OCI-LY7 (cell line): ENCODE results near the gene KCNQ1. TPM values are rescaled to one million over a fixed set of nuclear protein-coding genes. Genes with fewer than 3 reads are reported as not detected.

Source experiments
- BruUV-seq: library from RNA; stranded (reverse); fragments of 400-500 nt; replicated peaks from 2 replicates; lab custom pipeline; 2021; lab: Mats Ljungman, UMichigan
- CTCF ChIA-PET: fragments of 300-600 bp; sonication (Branson Sonifier 250); formaldehyde crosslinking; loops from one replicate; lab custom pipeline; 2022; ENCODE audit warnings: antibody characterized with exemption; ENCODE audit not compliant: unreplicated experiment; lab: Charles Lee
- POLR2A ChIA-PET: fragments of 300-600 bp; sonication (Branson Sonifier 250); formaldehyde crosslinking; loops from one replicate; lab custom pipeline; 2022; ENCODE audit warnings: antibody characterized with exemption; lab: Charles Lee
- DNase-seq: peaks from one replicate; pipeline ENCODE4 v3.0.0-alpha.2; 2015; ENCODE audit warnings: low spot score
- H2AFZ ChIP-seq: fragments of 200-600 bp; sonication (generic), shearing (Covaris generic); 2 replicates; pipeline ENCODE4 v1.6.1; 2014; ENCODE audit warnings: mild to moderate bottlenecking, antibody characterized with exemption, low read length, moderate library complexity
- H3K27ac ChIP-seq: fragments of 200-600 bp; sonication (generic); 2 replicates; pipeline ENCODE4 v1.5.1; 2014; ENCODE audit warnings: mixed run types, low read depth, mild to moderate bottlenecking, moderate library complexity, low read length, inconsistent platforms; ENCODE audit not compliant: poor library complexity, severe bottlenecking
- H3K36me3 ChIP-seq: fragments of 200-600 bp; sonication (generic); 2 replicates; pipeline ENCODE4 v1.6.1; 2014; ENCODE audit warnings: mild to moderate bottlenecking, antibody characterized with exemption, low read length, moderate library complexity, mixed read lengths; ENCODE audit not compliant: insufficient read depth
- H3K4me1 ChIP-seq: fragments of 200-600 bp; sonication (generic); 2 replicates; pipeline ENCODE4 v1.5.1; 2014; ENCODE audit warnings: mild to moderate bottlenecking, low read length; ENCODE audit not compliant: insufficient read depth, poor library complexity, severe bottlenecking
- H3K4me2 ChIP-seq: fragments of 200-600 bp; sonication (generic); 2 replicates; pipeline ENCODE4 v1.6.1; 2014; ENCODE audit warnings: mild to moderate bottlenecking, low read length
- H3K4me3 ChIP-seq: fragments of 200-600 bp; sonication (generic); 2 replicates; pipeline ENCODE4 v1.5.1; 2014; ENCODE audit warnings: mild to moderate bottlenecking, low read depth, low read length; ENCODE audit not compliant: poor library complexity, severe bottlenecking
- H3K79me2 ChIP-seq: fragments of 200-600 bp; sonication (generic); 2 replicates; pipeline ENCODE4 v1.6.1; 2016; ENCODE audit warnings: low read depth, mild to moderate bottlenecking, low read length, moderate library complexity, mixed read lengths; ENCODE audit not compliant: insufficient read depth
- H3K9me2 ChIP-seq: fragments of 200-600 bp; sonication (generic); 2 replicates; pipeline ENCODE4 v1.6.1; 2016; ENCODE audit warnings: mild to moderate bottlenecking, low read length, mixed read lengths; ENCODE audit not compliant: insufficient read depth
- H3K9me3 ChIP-seq: fragments of 200-600 bp; sonication (generic); 2 replicates; pipeline ENCODE4 v1.6.1; 2014; ENCODE audit warnings: mild to moderate bottlenecking, mixed run types, low read length, mixed read lengths
- H4K20me1 ChIP-seq: fragments of 200-600 bp; sonication (generic); 2 replicates; pipeline ENCODE4 v1.6.1; 2014; ENCODE audit warnings: mild to moderate bottlenecking, antibody characterized with exemption, low read length, moderate library complexity, mixed read lengths; ENCODE audit not compliant: insufficient read depth
- CTCF ChIP-seq: fragments of 200-600 bp; sonication (generic); conservative IDR thresholded peaks from 2 replicates; pipeline ENCODE4 v1.5.1; 2014; ENCODE audit warnings: mild to moderate bottlenecking, antibody characterized with exemption, low read length, moderate library complexity, mixed read lengths
- intact Hi-C: fragments of 100-400 bp; cut with micrococcal nuclease; formaldehyde crosslinking; loops from one replicate; pipeline ENCODE4 v1.10.0; 2022; ENCODE audit not compliant: unreplicated experiment
- total RNA-seq, 2 experiments: library from RNA; depleted of rRNA in 1 of 2; stranded (reverse); fragments of >200 nt in 1 of 2; shearing (Covaris generic) in 1 of 2; gene quantifications; 2 replicates each; pipeline ENCODE4 v1.2.3, GENCODE V29; 2014 to 2022

The KCNQ1 gene
- total RNA-seq, 2 experiments from 2014 or later = 0.22 to 1.3 TPM

- Histone ChIP-seq H4K20me1 (no peaks in the 10 kb centered on the region), H3K9me2 (no peaks in the 10 kb centered on the region), H2AFZ (no peak overlapping the region), H3K27ac (no peak overlapping the region), H3K4me1 (no peaks in the 10 kb centered on the region), H3K36me3 (no peaks in the 10 kb centered on the region), H3K9me3 (no peaks in the 10 kb centered on the region), H3K4me3 (no peak overlapping the region), H3K79me2 (no peaks in the 10 kb centered on the region), H3K4me2 (no peak overlapping the region)
- CTCF ChIA-PET = no interaction called here
- BruUV-seq = no TSS peak
- no peak for DNase-seq
- intact Hi-C loops = loop anchor here (5.0 kb wide), 1 partner anchor 197 kb away; the partner anchor contains the start of gene CDKN1C
- TF ChIP-seq CTCF = no peak
- POLR2A ChIA-PET = interaction anchor here (0.6 kb wide), 1 partner anchor 10 kb away, joined by 3 read pairs; no protein-coding TSS in a partner anchor
These were observed 246.0 kb downstream of the KCNQ1 start for GRCh38 chr11:2690596-2691354.

- H3K9me3 ChIP-seq = no peaks in the 10 kb centered on the region
- H4K20me1 ChIP-seq = no peaks in the 10 kb centered on the region
- no peaks in the 10 kb centered on the region for H3K4me1 ChIP-seq
- no peaks in the 10 kb centered on the region for H3K9me2 ChIP-seq
- no peaks in the 10 kb centered on the region for H3K79me2 ChIP-seq
- ChIA-PET POLR2A (no interaction called here), CTCF (no interaction called here)
- no peak overlapping the region for H3K4me2 ChIP-seq
- no peaks in the 10 kb centered on the region for H3K36me3 ChIP-seq
- no peak overlapping the region for H2AFZ ChIP-seq
- no peak overlapping the region for H3K4me3 ChIP-seq
- no peak overlapping the region for H3K27ac ChIP-seq
- intact Hi-C loops = loop anchor here (5.0 kb wide), 1 partner anchor 196 kb away; the partner anchor contains the start of gene CDKN1C
- DNase-seq = no peak
- TF ChIP-seq CTCF = no peak
- no TSS peak for BruUV-seq
These were observed 246.6 kb downstream of the KCNQ1 start for GRCh38 chr11:2691355-2691761.
